Islet of Langerhans (tissue), 1 donor: ENCODE measurements around the gene GOLPH3.
"Not testable (repeated sequence)": the region's sequence is repeated elsewhere in the genome, so short reads cannot be mapped to it uniquely, and the experiment has no call there.

Source experiments
- FAIRE-seq: peaks from one replicate; lab custom pipeline; 2011; peaks lifted over from hg19 to GRCh38; lab: Jason Lieb, UNC

GOLPH3 gene

GRCh38 chr5:32174011-32174870 is at the start of gene GOLPH3:
GOLPH3 (minus strand) TSS chr5:32174319; CDS start chr5:32174034, 285 bp downstream.
- FAIRE-seq = no peak

GRCh38 chr5:32222723-32223470 is 48.8 kb upstream of the GOLPH3 start:
- no peak for FAIRE-seq

GRCh38 chr5:32217886-32218396 is 43.8 kb upstream of the GOLPH3 start:
- FAIRE-seq = no peak

GRCh38 chr5:32214344-32214743 is 40.2 kb upstream of the GOLPH3 start:
- not testable (repeated sequence) for FAIRE-seq

- FAIRE-seq = no peak
Observed at GRCh38 chr5:32210151-32210550, 36.0 kb upstream of the GOLPH3 start.

- FAIRE-seq = not testable (repeated sequence)
Observed at GRCh38 chr5:32208837-32209236, 34.7 kb upstream of the GOLPH3 start.

- FAIRE-seq = no peak
Observed at GRCh38 chr5:32207355-32207634, 33.2 kb upstream of the GOLPH3 start.

- FAIRE-seq = no peak
Observed at GRCh38 chr5:32206509-32207354, 32.6 kb upstream of the GOLPH3 start.

GRCh38 chr5:32206053-32206452 is 31.9 kb upstream of the GOLPH3 start:
- no peak for FAIRE-seq

- FAIRE-seq = peak; percentile 58
Observed at GRCh38 chr5:32202394-32202793, 28.3 kb upstream of the GOLPH3 start.

GRCh38 chr5:32201122-32201753 is 27.1 kb upstream of the GOLPH3 start:
- no peak for FAIRE-seq

- no peak for FAIRE-seq
Observed at GRCh38 chr5:32197032-32197431, 22.9 kb upstream of the GOLPH3 start.

GRCh38 chr5:32195265-32195664 is 21.1 kb upstream of the GOLPH3 start:
- FAIRE-seq = no peak

- FAIRE-seq = peak; percentile 97
Observed at GRCh38 chr5:32193591-32193990, 19.5 kb upstream of the GOLPH3 start.

GRCh38 chr5:32190095-32190494 is 16.0 kb upstream of the GOLPH3 start:
- no peak for FAIRE-seq

- FAIRE-seq = no peak
Observed at GRCh38 chr5:32187675-32188074, 13.6 kb upstream of the GOLPH3 start.

- FAIRE-seq = no peak
Observed at GRCh38 chr5:32182463-32183063, 8.4 kb upstream of the GOLPH3 start.

GRCh38 chr5:32173267-32174010 is 680 bp downstream of the GOLPH3 start:
- no peak for FAIRE-seq

- FAIRE-seq = peak; percentile 24
Observed at GRCh38 chr5:32172923-32173266, 1.2 kb downstream of the GOLPH3 start.

- not testable (repeated sequence) for FAIRE-seq
Observed at GRCh38 chr5:32172186-32172911, 1.8 kb downstream of the GOLPH3 start.
